Measurements from ENCODE around the gene CAMP. TPM values are rescaled to one million over a fixed set of nuclear protein-coding genes. Genes with fewer than 3 reads are reported as not detected.
A peak's percentile ranks its signal among the peaks of the same experiment; 100 is the strongest.
"Not testable (repeated sequence)": the region's sequence is repeated elsewhere in the genome, so short reads cannot be mapped to it uniquely, and the experiment has no call there.

The CAMP gene
- total RNA-seq, 1 donor from 2014 or later, result not detected

DNA sequence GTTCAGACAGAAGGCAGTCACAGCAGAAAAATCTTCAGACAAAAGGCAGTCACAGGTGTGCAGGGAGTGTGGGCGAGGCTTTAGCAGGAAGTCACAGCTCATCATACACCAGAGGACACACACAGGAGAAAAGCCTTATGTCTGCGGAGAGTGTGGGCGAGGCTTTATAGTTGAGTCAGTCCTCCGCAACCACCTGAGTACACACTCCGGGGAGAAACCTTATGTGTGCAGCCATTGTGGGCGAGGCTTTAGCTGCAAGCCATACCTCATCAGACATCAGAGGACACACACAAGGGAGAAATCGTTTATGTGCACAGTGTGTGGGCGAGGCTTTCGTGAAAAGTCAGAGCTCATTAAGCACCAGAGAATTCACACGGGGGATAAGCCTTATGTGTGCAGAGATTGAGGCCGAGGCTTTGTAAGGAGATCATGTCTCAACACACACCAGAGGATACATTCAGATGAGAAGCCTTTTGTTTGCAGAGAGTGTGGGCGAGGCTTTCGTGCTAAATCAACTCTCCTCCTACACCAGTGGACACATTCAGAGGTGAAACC, 45.2 kb downstream of the CAMP start:
- TF ChIP-seq, protein P1, sequence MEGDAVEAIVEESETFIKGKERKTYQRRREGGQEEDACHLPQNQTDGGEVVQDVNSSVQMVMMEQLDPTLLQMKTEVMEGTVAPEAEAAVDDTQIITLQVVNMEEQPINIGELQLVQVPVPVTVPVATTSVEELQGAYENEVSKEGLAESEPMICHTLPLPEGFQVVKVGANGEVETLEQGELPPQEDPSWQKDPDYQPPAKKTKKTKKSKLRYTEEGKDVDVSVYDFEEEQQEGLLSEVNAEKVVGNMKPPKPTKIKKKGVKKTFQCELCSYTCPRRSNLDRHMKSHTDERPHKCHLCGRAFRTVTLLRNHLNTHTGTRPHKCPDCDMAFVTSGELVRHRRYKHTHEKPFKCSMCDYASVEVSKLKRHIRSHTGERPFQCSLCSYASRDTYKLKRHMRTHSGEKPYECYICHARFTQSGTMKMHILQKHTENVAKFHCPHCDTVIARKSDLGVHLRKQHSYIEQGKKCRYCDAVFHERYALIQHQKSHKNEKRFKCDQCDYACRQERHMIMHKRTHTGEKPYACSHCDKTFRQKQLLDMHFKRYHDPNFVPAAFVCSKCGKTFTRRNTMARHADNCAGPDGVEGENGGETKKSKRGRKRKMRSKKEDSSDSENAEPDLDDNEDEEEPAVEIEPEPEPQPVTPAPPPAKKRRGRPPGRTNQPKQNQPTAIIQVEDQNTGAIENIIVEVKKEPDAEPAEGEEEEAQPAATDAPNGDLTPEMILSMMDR (conservative IDR thresholded peaks at IDR 0.05), result no peak
- no peak for DNase-seq (ENCODE audit: extremely low spot score, unreplicated experiment)
- no peaks in the 10 kb centered on the region for H3K27me3 Mint-ChIP-seq
- H3K27ac Mint-ChIP-seq, result peak overlapping the region; percentile 99
- peaks cover 28% of the 10 kb centered on the region for H3K4me1 Mint-ChIP-seq (ENCODE audit: unreplicated experiment)
- H3K9me3 Mint-ChIP-seq, result no peaks in the 10 kb centered on the region
- H3K36me3 Mint-ChIP-seq, result peaks cover 37% of the 10 kb centered on the region
- H3K4me3 Mint-ChIP-seq, result peak overlapping the region; percentile 83

DNA sequence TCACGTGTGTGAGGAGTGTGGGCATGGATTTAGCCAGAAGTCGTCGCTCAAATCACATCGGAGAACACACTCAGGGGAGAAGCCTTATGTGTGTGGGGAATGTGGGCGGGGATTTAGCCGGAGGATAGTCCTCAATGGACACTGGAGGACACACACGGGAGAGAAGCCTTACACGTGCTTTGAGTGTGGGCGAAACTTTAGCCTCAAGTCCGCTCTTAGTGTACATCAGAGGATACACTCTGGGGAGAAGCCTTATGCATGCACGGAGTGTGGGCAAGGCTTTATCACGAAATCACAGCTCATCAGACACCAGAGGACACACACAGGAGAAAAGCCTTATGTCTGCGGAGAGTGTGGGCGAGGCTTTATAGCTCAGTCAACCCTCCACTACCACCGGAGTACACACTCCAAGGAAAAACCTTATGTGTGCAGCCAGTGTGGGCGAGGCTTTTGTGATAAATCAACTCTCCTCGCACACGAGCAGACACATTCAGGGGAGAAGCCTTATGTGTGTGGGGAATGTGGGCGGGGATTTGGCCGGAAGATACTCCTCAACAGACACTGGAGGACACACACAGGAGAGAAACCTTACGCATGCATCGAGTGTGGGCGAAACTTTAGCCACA, 45.8 kb downstream of the CAMP start:
- Mint-ChIP-seq H3K27ac (peak overlapping the region; percentile 99), H3K36me3 (peaks cover 33% of the 10 kb centered on the region), H3K9me3 (no peaks in the 10 kb centered on the region), H3K27me3 (no peaks in the 10 kb centered on the region), H3K4me1 (ENCODE audit: unreplicated experiment) (peaks cover 30% of the 10 kb centered on the region), H3K4me3 (peak overlapping the region; percentile 83)
- TF ChIP-seq, protein P1 (conservative IDR thresholded peaks at IDR 0.05), result no peak
- DNase-seq (ENCODE audit: extremely low spot score, unreplicated experiment), result no peak

DNA sequence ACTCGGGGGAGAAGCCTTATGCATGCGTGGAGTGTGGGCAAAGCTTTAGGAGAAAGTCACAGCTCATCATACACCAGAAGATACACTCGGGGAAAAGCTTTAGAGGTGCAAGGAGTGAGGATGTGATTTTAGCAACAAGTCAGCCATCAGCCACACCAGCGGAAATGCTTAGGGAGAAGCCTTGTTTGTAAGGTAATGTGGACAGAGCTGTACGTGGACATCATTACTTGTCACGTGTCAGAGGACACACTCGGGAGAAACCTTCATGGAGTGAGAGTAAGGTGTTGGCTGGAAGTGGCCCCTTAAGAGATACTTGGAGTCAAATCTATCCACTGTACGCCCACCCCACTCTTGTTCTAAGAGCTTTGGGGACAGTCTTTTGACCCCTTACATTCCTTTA, 46.3 kb downstream of the CAMP start:
- no peaks in the 10 kb centered on the region for H3K9me3 Mint-ChIP-seq
- H3K4me1 Mint-ChIP-seq (ENCODE audit: unreplicated experiment), result peaks cover 30% of the 10 kb centered on the region
- H3K27ac Mint-ChIP-seq, result peak overlapping the region; percentile 99
- H3K27me3 Mint-ChIP-seq, result no peaks in the 10 kb centered on the region
- peaks cover 32% of the 10 kb centered on the region for H3K36me3 Mint-ChIP-seq
- DNase-seq (ENCODE audit: extremely low spot score, unreplicated experiment), result no peak
- TF ChIP-seq, protein P1 (conservative IDR thresholded peaks at IDR 0.05), result no peak
- peak overlapping the region; percentile 20 for H3K4me3 Mint-ChIP-seq

DNA sequence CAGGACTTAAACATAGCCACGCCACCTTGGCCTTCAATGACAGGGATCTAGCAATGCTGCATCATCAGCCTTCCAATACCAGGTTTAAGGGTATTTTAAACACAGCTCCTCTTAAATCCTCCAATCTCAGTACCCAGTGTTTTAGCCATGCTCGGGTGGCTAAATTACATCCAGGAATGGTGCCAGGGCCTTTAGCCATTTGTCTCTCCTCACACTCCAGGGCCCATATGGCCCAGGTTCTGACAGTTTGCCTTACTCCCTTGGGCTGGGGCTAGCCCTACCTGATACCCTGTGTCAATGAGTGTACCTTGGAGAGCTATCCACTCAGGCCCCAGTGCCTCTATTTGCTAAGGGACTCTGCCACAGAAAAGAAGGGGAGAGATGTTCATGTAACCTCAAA, 47.0 kb downstream of the CAMP start:
- peak overlapping the region; percentile 37 for H3K4me3 Mint-ChIP-seq
- H3K27me3 Mint-ChIP-seq, result no peaks in the 10 kb centered on the region
- H3K36me3 Mint-ChIP-seq, result peaks cover 32% of the 10 kb centered on the region
- H3K27ac Mint-ChIP-seq, result peak overlapping the region; percentile 99
- no peak for DNase-seq (ENCODE audit: extremely low spot score, unreplicated experiment)
- H3K9me3 Mint-ChIP-seq, result no peaks in the 10 kb centered on the region
- H3K4me1 Mint-ChIP-seq (ENCODE audit: unreplicated experiment), result peaks cover 30% of the 10 kb centered on the region
- TF ChIP-seq, protein P1 (conservative IDR thresholded peaks at IDR 0.05), result no peak

DNA sequence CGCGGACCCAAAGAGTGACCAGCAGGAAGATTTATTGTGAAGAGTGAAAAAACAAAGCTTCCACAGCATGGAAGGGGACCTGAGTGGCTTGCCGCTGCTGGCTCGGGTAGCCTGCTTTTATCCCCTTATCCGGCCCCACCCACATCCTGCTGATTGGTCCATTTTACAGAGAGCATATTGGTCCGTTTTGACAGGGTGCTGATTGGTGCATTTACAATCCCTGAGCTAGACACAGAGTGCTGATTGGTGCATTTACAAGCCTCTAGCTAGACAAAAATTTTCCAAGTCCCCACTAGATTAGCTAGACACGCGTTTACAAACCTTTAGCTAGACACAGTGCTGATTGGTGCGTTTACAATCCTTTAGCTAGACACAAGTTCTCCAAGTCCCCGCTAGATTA, 47.9 kb downstream of the CAMP start:
- H3K36me3 Mint-ChIP-seq, result peaks cover 29% of the 10 kb centered on the region
- not testable (repeated sequence) for H3K4me3 Mint-ChIP-seq; DNase-seq (ENCODE audit: extremely low spot score, unreplicated experiment); H3K27me3 Mint-ChIP-seq; H3K9me3 Mint-ChIP-seq; H3K27ac Mint-ChIP-seq
- H3K4me1 Mint-ChIP-seq (ENCODE audit: unreplicated experiment), result peaks cover 30% of the 10 kb centered on the region

DNA sequence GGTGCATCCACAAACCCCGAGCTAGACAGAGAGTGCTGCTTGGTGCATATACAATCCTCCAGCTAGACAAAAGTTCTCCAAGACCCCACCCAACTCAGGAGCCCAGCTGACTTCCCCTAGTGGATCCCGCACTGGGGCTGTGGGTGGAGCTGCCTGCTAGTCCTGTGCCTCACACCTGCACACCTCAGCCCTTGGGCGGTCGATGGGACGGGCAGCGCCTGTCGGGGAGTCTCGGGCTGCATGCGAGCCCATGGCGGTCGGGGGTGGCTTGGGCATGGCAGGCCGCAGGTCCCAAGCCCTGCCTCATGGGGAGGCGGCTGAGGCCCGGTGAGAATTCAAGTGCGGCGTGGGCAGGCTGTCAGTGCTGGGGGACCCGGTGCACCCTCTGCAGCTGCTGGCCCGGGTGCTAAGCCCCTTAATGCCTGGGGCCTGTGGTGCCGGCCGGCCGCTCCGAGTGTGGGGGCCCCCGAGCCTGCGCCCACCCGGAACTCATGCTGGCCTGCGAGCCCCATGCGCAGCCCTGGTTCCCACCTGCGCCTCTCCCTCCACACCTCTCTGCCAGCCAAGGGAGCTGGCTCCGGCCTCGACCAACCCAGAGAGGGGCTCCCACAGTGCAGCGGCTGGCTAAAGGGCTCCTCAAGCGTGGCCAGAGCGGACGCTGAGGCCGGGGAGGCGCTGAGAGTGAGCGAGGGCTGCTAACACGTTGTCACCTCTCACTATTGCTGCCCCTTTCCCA, 48.6 kb downstream of the CAMP start:
- no peak overlapping the region for H3K4me3 Mint-ChIP-seq
- H3K27me3 Mint-ChIP-seq, result no peaks in the 10 kb centered on the region
- no peak for DNase-seq (ENCODE audit: extremely low spot score, unreplicated experiment)
- TF ChIP-seq, protein P1 (conservative IDR thresholded peaks at IDR 0.05), result no peak
- peaks cover 28% of the 10 kb centered on the region for H3K36me3 Mint-ChIP-seq
- peaks cover 30% of the 10 kb centered on the region for H3K4me1 Mint-ChIP-seq (ENCODE audit: unreplicated experiment)
- H3K9me3 Mint-ChIP-seq, result no peaks in the 10 kb centered on the region
- peak overlapping the region; percentile 59 for H3K27ac Mint-ChIP-seq

Data from type B pancreatic cell (in vitro differentiated cells).